Gastroesophageal sphincter (tissue), 4 donors: ENCODE data around the gene FGF19. TPM values are rescaled to one million over a fixed set of nuclear protein-coding genes. Genes with fewer than 3 reads are reported as not detected.
"Not testable (repeated sequence)": the region's sequence is repeated elsewhere in the genome, so short reads cannot be mapped to it uniquely, and the experiment has no call there.

ENCODE experiments used
- ATAC-seq: fragments of 150-250 bp; one replicate; pipeline ENCODE4 v1.9.1; 2016; ENCODE audit warnings: mild to moderate bottlenecking, moderate library complexity
- H3K27ac ChIP-seq, 4 donors: fragments of 200-600 bp; sonication (generic) in 3 of 4; 1 replicate in 3 of 4; 2 replicates in 1 of 4; pipeline ENCODE4 v1.5.1; 2016 to 2019
- H3K27me3 ChIP-seq: fragments of 200-600 bp; sonication (generic); one replicate; pipeline ENCODE4 v1.5.1; 2019
- H3K36me3 ChIP-seq, 2 donors: fragments of 200-600 bp; sonication (generic); one replicate each; pipeline ENCODE4 v1.5.1; 2019; ENCODE audit warnings: control low read depth in 1 of 2
- H3K4me1 ChIP-seq, 3 donors: fragments of 200-600 bp; sonication (generic); 1 replicate in 2 of 3; 2 replicates in 1 of 3; pipeline ENCODE4 v1.5.1; 2016 to 2019; ENCODE audit warnings: control low read depth in 2 of 3
- H3K4me3 ChIP-seq, 2 donors: fragments of 200-600 bp; sonication (generic); one replicate each; pipeline ENCODE4 v1.5.1; 2019; ENCODE audit warnings: mild to moderate bottlenecking in 1 of 2, moderate library complexity in 1 of 2
- H3K9me3 ChIP-seq, 3 donors: fragments of 200-600 bp; sonication (generic); one replicate each; pipeline ENCODE4 v1.5.1; 2017 to 2019; ENCODE audit warnings: control low read depth in 2 of 3
- EP300 ChIP-seq: sonication (generic); formaldehyde crosslinking; IDR thresholded peaks from one replicate; pipeline ENCODE4 v1.6.1; 2017; ENCODE audit warnings: antibody characterized with exemption, mild to moderate bottlenecking
- POLR2A ChIP-seq, 2 donors: fragments of 450-650 bp; IDR thresholded peaks; one replicate each; pipeline ENCODE4 v1.6.1; 2017; ENCODE audit warnings: antibody characterized with exemption in 2 of 2, mild to moderate bottlenecking in 2 of 2, moderate library complexity in 1 of 2
- POLR2AphosphoS5 ChIP-seq: sonication (generic); formaldehyde crosslinking; IDR thresholded peaks from one replicate; pipeline ENCODE4 v1.6.1; 2017; ENCODE audit warnings: antibody characterized with exemption
- WGBS, 2 donors: methylation state at CpG; one replicate each; pipeline ENCODE4 v1.1.5; 2018; ENCODE audit warnings: low coverage in 1 of 2; 5-methylcytosine and 5-hydroxymethylcytosine counted together
- total RNA-seq, 4 donors: library from RNA; depleted of rRNA; stranded (reverse); fragments of >200 nt; gene quantifications; one replicate each; pipeline ENCODE4 v1.1.0, GENCODE V29; 2016
- TF ChIP-seq, protein P1 (sequence below), 4 experiments: fragments of 200-600 bp in 2 of 4; fragments of 450-650 bp in 2 of 4; sonication (generic) in 1 of 4; IDR thresholded peaks; one replicate each; pipeline ENCODE4 v1.5.1; 2017 to 2019; ENCODE audit warnings: antibody characterized with exemption in 4 of 4, mild to moderate bottlenecking in 2 of 4, moderate library complexity in 2 of 4

FGF19 gene
- total RNA-seq, 4 donors from 2014 or later: not detected

DNA sequence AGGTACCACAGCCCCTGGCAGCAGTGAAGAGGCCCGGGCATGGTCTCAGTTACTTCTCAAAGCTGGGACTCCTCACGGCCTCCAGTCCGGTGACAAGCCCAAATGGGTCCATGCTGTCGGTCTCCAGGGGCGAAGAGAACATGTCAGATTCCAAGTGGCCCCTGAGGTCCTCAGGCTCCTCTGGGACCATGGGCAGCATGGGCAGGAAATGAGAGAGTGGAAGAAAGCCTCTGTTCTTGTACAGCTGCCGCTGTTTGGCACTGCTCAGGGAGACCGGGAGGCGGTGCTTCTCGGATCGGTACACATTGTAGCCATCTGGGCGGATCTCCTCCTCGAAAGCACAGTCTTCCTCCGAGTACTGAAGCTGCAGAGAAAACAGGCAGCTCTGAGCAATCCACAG is 4.6 kb downstream of the FGF19 start:
- Histone ChIP-seq H3K9me3 (no peaks in the 10 kb centered on the region), H3K36me3 (no peaks in the 10 kb centered on the region), H3K4me1 (peaks cover 0 to 19% (median 6%) of the 10 kb centered on the region in 3 donors), H3K4me3 (no peak overlapping the region), H3K27ac (no peak overlapping the region), H3K27me3 (peaks cover 84% of the 10 kb centered on the region)
- TF ChIP-seq, protein P1, sequence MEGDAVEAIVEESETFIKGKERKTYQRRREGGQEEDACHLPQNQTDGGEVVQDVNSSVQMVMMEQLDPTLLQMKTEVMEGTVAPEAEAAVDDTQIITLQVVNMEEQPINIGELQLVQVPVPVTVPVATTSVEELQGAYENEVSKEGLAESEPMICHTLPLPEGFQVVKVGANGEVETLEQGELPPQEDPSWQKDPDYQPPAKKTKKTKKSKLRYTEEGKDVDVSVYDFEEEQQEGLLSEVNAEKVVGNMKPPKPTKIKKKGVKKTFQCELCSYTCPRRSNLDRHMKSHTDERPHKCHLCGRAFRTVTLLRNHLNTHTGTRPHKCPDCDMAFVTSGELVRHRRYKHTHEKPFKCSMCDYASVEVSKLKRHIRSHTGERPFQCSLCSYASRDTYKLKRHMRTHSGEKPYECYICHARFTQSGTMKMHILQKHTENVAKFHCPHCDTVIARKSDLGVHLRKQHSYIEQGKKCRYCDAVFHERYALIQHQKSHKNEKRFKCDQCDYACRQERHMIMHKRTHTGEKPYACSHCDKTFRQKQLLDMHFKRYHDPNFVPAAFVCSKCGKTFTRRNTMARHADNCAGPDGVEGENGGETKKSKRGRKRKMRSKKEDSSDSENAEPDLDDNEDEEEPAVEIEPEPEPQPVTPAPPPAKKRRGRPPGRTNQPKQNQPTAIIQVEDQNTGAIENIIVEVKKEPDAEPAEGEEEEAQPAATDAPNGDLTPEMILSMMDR (IDR thresholded peaks at IDR 0.05): no peak
- TF ChIP-seq POLR2AphosphoS5 (no peak), EP300 (no peak), POLR2A (IDR thresholded peaks at IDR 0.05) (no peak)
- no peak for ATAC-seq
- 70% methylated on average over 2 of the region's 13 CpGs; no CpG with 5 or more reads in 1 of the 2 donors for WGBS, 2 donors

DNA sequence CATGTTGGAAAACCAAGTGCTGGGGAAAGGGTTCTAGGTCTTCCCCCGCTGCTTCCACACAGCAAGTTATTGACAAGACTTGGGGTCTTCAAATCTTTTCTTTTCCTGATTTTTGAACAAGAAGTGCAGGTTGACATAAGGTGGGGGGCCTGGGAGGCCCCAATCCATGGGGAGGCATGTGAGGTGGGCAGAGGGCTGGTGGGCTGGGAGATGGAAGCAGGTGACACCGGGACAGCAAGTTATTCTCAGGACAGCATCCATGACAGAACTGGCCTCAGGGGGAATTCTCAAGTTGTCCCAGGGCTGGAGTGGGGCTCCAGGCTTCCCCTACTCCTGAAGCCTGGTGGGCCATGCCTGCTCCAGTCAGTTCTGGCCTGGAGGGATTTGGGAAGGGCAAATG is 5.5 kb downstream of the FGF19 start:
- Histone ChIP-seq H3K27ac (no peak overlapping the region), H3K4me3 (no peak overlapping the region), H3K9me3 (no peaks in the 10 kb centered on the region), H3K36me3 (no peaks in the 10 kb centered on the region), H3K27me3 (peaks cover 81% of the 10 kb centered on the region), H3K4me1 (peaks cover 0 to 10% (median 0%) of the 10 kb centered on the region in 3 donors)
- WGBS, 2 donors: 93 to 100% methylated on average over 1 to 2 of the region's 2 CpGs
- no peak for ATAC-seq
- TF ChIP-seq POLR2A (IDR thresholded peaks at IDR 0.05) (no peak), EP300 (no peak), POLR2AphosphoS5 (no peak)
- TF ChIP-seq, protein P1 (IDR thresholded peaks at IDR 0.05): no peak

DNA sequence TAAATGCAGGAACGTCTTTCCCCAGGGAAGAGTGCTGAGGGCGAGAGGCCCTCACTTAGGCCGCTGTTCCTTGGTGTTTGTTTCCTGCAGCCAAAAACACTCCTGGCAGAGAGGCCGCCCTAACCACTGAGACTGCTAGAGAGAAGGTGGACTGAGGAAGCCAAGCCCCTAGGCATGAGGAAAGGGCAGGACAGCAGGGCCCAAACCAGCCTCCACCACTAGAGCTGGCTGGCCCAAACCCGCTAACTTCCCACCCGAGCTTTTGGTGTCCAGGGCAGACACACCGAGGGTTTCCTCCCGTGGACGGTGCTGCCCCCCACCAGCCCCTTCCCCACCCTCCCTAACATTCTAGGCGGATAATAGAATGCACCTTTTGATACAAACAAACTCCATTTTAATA is 6.0 kb downstream of the FGF19 start:
- H3K27me3 ChIP-seq: peaks cover 80% of the 10 kb centered on the region
- H3K4me1 ChIP-seq: peaks cover 0 to 6% (median 0%) of the 10 kb centered on the region in 3 donors
- TF ChIP-seq POLR2AphosphoS5: no peak
- no peak for TF ChIP-seq EP300
- peaks cover 0 to 4% (median 0%) of the 10 kb centered on the region in 3 donors for H3K9me3 ChIP-seq
- H3K27ac ChIP-seq: no peak overlapping the region
- WGBS, 2 donors: 84% methylated on average over 9 of the region's 10 CpGs; no CpG with 5 or more reads in 1 of the 2 donors
- H3K36me3 ChIP-seq: no peaks in the 10 kb centered on the region
- ATAC-seq: no peak
- H3K4me3 ChIP-seq: no peak overlapping the region

DNA sequence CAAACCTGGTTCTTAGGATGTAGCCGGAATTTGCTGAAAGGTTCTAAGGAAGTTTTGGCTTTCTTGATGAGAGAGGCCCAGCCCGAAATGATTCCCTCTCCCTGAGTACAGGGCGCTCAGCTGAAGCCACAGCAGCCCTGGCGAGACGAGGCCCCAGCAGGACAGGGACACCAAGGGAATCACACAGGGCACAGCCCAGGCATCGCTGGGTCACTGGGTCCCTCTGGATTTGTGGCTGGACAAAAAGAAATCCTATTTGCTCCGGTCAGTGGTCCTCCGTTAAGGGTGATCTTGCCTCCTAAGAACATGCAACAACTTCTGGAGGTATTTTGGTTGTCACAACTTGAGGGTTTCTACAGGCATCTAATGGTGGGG is 6.4 kb downstream of the FGF19 start:
- H3K4me1 ChIP-seq: peaks cover 0 to 6% (median 0%) of the 10 kb centered on the region in 3 donors
- H3K27me3 ChIP-seq: peaks cover 80% of the 10 kb centered on the region
- ATAC-seq: no peak
- no peak overlapping the region for H3K27ac ChIP-seq
- TF ChIP-seq EP300 (no peak), POLR2A (IDR thresholded peaks at IDR 0.05) (no peak), POLR2AphosphoS5 (no peak)
- TF ChIP-seq, protein P1 (IDR thresholded peaks at IDR 0.05): no peak
- H3K4me3 ChIP-seq: no peak overlapping the region
- 95% methylated on average over 4 of the region's 8 CpGs; no CpG with 5 or more reads in 1 of the 2 donors for WGBS, 2 donors
- peaks cover 0 to 8% (median 0%) of the 10 kb centered on the region in 3 donors for H3K9me3 ChIP-seq
- H3K36me3 ChIP-seq: no peaks in the 10 kb centered on the region

DNA sequence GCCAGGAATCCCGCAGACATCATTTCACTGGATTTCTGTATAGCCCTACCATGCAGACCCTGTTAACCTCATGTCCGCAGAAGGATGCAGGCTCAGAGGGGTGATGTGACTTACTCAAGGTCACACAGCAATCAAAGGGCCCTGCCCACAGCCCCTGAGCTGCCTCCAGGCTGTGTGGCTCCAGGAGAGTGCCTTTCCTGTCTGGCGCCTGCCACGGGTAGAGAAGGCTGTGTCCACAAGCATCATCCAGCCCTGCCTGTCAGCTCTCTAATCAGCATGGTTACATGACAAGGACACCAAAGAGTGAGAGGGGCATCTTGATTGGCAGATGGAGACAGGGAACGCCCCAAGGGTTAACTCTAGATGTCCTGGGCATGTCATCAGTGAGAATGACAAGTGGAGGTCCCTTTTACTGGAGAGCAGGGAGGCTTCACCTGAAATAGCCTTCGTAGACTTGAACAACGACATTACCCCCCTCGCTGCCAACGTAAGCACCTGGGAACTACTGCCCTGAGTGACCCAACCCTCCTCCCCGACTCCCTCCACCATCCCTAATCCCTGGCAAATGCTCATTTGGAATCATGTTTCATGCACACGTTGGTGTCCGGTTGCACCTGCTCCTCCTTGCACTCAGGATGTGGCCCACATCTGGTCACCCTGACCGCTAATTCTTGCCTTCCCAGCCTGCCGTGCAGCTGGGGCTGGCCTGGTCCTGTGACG is 6.9 kb downstream of the FGF19 start:
- TF ChIP-seq POLR2AphosphoS5 (no peak), EP300 (no peak), POLR2A (IDR thresholded peaks at IDR 0.05) (no peak)
- TF ChIP-seq, protein P1 (IDR thresholded peaks at IDR 0.05): no peak
- 49 to 77% methylated on average over 5 to 7 of the region's 15 CpGs for WGBS, 2 donors
- no peak for ATAC-seq

DNA sequence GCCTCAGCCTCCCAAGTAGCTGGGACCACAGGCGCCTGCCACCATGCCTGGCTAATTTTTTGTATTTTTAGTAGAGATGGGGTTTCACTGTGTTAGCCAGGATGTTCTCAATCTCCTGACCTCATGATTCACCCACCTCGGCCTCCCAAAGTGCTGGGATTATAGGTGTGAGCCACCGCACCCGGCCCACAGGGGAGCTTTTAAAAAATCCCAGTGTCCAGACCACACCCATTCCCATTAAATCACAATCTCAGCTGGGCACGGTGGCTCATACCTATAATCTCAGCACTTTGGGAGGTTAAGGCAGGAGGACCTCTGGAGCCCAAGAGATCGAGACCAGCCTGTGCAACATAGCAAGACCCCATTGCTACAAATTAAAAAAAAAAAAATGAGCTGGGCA is 7.8 kb downstream of the FGF19 start:
- H3K9me3 ChIP-seq: peaks cover 0 to 19% (median 0%) of the 10 kb centered on the region in 3 donors
- not testable (repeated sequence) for ATAC-seq, H3K27ac ChIP-seq, H3K4me1 ChIP-seq, H3K4me3 ChIP-seq, H3K36me3 ChIP-seq
- 100% methylated on average over 1 of the region's 6 CpGs; no CpG with 5 or more reads in 1 of the 2 donors for WGBS, 2 donors
- H3K27me3 ChIP-seq: peaks cover 80% of the 10 kb centered on the region

More for the DNA sequence above, 6.9 kb downstream of the FGF19 start:
- Histone ChIP-seq H3K27me3 (peaks cover 80% of the 10 kb centered on the region), H3K4me3 (no peak overlapping the region), H3K36me3 (no peaks in the 10 kb centered on the region), H3K9me3 (peaks cover 0 to 12% (median 0%) of the 10 kb centered on the region in 3 donors), H3K27ac (no peak overlapping the region), H3K4me1 (peaks cover 0 to under 1% (median 0%) of the 10 kb centered on the region in 3 donors)
